ENCODE results near the gene SCN2B. TPM values are rescaled to one million over a fixed set of nuclear protein-coding genes. Genes with fewer than 3 reads are reported as not detected.

The SCN2B gene
- total and polyA plus RNA-seq, 2 of the 13 experiments (the other 11 are each of a cell fraction or from before 2014, with no cell fraction given) = 0.01 to 0.02 TPM

GRCh38 chr11:118221419-118221818, 45.0 kb upstream of the SCN2B start:
- in situ Hi-C loops (cut with HindIII; ENCODE audit: extremely low pct_ligation_motif_present, low pct_unique_long_range_greater_than_20kb) (no loop called here), intact Hi-C loops (cut with micrococcal nuclease; ENCODE audit: unreplicated experiment) (no loop called here)
- H3K4me3 ChIP-seq (replicated peaks in 1 of 3; ENCODE audit: insufficient read depth in 1 of 3, low read depth in 2 of 3, low read length in 3 of 3) = no peak overlapping the region
- FAIRE-seq (no peak), DNase-seq (ENCODE audit: low spot score) (no peak), ATAC-seq (no peak)
- H3K4me2 ChIP-seq (ENCODE audit: low read depth, low read length) = no peak overlapping the region
- H4K20me1 ChIP-seq (ENCODE audit: insufficient read depth, low read length) = no peaks in the 10 kb centered on the region
- no peak overlapping the region for H2AFZ ChIP-seq (ENCODE audit: low read length)
- TF ChIP-seq ZSCAN31 (CRISPR knock-in tag; IDR thresholded peaks at IDR 0.05; ENCODE audit: low read depth) (no peak), ZNF3 (CRISPR knock-in tag; IDR thresholded peaks at IDR 0.05) (no peak), ZNF674 (CRISPR knock-in tag; IDR thresholded peaks at IDR 0.05; ENCODE audit: low read depth) (no peak), HOXA5 (CRISPR knock-in tag; IDR thresholded peaks at IDR 0.05) (no peak), SATB2 (CRISPR knock-in tag; IDR thresholded peaks at IDR 0.05) (no peak), HHEX (CRISPR knock-in tag; IDR thresholded peaks at IDR 0.05) (no peak), ZHX2 (IDR thresholded peaks at IDR 0.05; ENCODE audit: low read depth) (no peak), ZHX2 (CRISPR knock-in tag; IDR thresholded peaks at IDR 0.05; ENCODE audit: borderline replicate concordance) (no peak), ZNF512 (CRISPR knock-in tag; IDR thresholded peaks at IDR 0.05) (no peak)
- no TSS peak for BruUV-seq (replicated peaks)
- H3K27ac ChIP-seq (ENCODE audit: extremely low read length, insufficient read depth, low read length) = no peak overlapping the region
- H3K9ac ChIP-seq (ENCODE audit: insufficient read depth, low read depth, low read length) = no peak overlapping the region
- ChIA-PET CTCF (ENCODE audit: low intra/inter-chr PET ratio, low total read pairs) (no interaction called here), POLR2A (interaction anchor here (1.5 kb wide), 1 partner anchor 23 kb away, joined by 3 read pairs; no protein-coding TSS in a partner anchor)
- no peaks in the 10 kb centered on the region for H3K9me3 ChIP-seq (ENCODE audit: low read length)
- H3K27me3 ChIP-seq (ENCODE audit: control insufficient read depth in 1 of 2, insufficient read depth in 2 of 2, low read length in 2 of 2) = no peaks in the 10 kb centered on the region
- no CpG with 5 or more reads among the region's 5 CpGs for WGBS (ENCODE audit: low lambda C conversion rate)
- H3K36me3 ChIP-seq (replicated peaks in 1 of 2; ENCODE audit: control insufficient read depth in 1 of 2, insufficient read depth in 2 of 2, low read length in 2 of 2) = no peaks in the 10 kb centered on the region
- H3K79me2 ChIP-seq (ENCODE audit: insufficient read depth, low read length) = no peaks in the 10 kb centered on the region
- peaks cover 27% of the 10 kb centered on the region for H3K4me1 ChIP-seq (ENCODE audit: insufficient read depth, low read length)
